ENCODE results near the gene POTEH.
"Not testable (repeated sequence)": the region's sequence is repeated elsewhere in the genome, so short reads cannot be mapped to it uniquely, and the experiment has no call there.

The POTEH gene

DNA sequence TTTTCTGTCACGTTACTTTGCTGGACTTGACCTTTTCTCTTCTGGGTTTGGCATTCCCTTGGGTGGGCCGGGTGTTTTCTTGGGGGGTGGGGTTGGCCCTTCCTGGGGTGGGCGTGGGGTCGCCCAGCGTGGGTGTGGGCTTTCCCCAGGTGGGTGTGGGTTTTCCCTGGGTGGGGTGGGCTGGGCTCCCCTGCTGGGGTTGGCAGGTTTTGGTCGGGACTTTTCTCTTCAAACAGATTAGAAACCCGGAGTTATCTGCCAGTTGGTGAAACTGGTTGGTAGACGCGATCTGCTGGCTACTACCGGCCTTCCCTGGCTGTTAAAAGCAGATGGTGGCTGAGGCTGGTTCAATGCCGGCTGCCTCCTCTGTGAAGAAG lies at the start of gene POTEH:
Gene POTEH (plus strand): TSS at position 278 of the 377 bp plus-strand sequence. CDS start 52 bp downstream, at position 330.
- not testable (repeated sequence) for DNase-seq

DNA sequence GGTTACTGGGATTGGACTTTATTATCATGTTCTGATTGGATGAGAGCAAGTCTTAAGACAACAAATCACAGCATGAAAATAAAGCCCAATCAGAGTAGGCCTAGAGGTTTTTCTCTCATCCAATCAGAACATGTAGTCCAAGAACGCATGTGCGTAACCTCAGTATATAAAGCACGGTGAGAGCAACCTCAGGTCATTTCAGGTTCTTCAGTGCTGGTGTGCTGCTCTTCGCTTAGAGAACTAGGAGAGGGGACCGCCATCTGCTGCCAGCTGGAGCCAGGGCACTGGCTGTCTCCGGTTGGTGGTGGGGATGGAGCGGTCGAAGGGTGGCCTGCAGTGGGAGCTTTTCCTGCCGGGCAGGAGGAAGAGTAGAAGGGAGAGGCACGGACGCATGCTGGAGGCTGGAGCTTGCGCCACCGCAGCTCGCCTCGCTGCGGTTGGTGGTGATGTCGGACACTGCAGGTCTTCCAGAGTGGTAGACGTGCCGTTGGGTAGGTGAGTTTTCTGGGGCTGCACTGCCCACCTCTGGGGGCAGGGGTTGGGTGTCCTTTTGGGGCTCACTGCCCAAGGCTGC lies 47.5 kb upstream of the POTEH start:
- not testable (repeated sequence) for DNase-seq

DNA sequence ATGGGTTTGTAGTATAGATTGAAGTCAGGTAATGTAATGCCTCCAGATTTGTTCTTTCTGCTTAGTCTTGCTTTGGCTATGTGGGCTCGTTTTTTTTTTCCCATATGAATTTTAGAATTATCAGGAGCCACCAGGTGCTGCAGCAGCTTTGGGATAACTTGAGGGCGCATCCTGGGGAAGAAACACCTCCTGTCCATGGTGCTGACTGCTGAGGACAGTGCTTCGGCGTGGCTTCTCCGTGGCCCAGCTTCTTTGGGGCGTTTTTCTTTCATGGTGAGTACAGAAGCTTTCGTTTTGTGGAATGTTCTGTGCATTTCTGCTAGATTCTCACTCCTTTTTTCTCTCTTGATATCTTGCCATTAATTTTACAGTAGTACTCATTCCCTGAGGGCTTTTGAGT lies 37.9 kb upstream of the POTEH start:
- DNase-seq: not testable (repeated sequence)

DNA sequence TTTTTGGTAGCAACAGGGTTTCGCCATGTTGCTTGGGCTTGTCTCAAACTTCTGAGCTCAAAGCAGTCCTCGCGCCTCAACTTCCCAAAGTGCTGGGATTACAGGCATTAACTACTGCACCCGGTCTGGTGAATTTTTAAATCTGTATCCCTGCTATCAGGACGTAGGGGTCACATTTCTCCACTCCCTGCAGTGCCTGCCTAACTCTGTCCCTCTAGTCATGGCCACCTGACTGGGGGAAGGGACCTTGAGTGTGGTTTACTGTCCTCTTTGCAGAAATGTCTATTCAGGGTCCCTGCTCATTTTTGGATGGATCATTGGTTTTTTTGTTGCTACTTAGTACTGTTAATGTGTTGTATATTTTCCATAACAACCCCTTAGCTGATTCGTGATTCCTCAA lies 37.1 kb upstream of the POTEH start:
- DNase-seq: not testable (repeated sequence)

- DNase-seq: peak; percentile 0
Measured at GRCh38 chr22:15653241-15653640, 36.6 kb upstream of the POTEH start.

DNA sequence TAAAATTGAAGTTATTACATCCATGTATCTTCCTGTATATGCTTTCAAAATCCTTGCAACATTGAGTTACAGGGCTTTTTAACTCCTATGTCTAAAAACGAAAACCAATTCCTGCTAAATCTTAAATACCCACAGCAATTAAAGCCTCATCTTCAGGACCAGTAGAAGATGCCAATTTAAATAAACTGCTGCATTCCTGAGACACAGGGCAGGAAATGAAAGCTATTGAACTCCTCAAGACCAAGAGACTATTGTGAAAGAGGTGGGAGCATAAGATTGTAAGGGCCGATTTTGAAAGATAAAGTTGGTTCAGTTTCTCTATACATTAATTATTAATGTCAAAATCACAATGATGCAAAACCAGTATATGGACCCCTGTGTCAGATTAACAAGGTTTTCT lies 28.7 kb upstream of the POTEH start:
- DNase-seq: not testable (repeated sequence)

DNA sequence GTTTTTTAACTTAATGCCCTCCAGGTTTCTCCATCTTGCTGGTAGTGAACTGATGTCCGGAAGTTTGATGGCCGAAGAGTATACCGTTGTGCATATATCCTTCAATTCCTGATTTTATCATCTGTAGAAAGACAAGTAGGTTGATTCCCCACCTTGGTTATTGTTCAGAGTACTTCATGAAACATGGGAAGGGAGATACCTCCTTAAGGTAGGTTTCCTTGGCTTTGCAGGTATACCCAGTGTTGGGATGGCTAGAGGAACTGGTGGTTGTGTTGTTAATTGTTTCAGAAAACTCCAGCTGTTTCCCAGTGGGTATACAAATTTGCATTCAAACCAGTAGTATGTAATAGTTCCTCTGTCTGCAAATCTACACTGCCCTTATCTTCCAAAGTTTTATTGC lies 25.1 kb upstream of the POTEH start:
- DNase-seq: not testable (repeated sequence)

DNA sequence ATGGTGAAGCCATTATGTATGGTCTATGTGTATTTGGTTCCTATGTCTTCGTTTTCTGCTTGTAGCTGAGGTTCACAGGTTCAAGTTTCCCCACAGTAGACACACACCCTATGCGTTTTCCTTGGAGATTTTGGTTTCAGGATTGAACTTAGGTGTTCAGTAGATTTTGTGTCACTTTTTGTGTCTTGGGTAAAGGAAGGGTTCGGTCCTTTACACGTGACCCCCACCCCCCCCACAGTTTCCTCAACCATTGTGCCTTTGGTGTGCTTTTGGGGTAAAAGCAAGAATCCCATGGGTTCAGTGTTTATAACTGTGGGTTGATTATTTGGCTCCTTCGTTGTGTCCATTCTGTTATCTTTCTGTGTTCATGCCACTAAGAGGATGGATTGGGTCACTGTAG lies 24.3 kb upstream of the POTEH start:
- DNase-seq: not testable (repeated sequence)

- not testable (repeated sequence) for DNase-seq
Measured at GRCh38 chr22:15669430-15669829, 20.4 kb upstream of the POTEH start.

- DNase-seq: not testable (repeated sequence)
Measured at GRCh38 chr22:15679702-15680101, 10.1 kb upstream of the POTEH start.

- DNase-seq: not testable (repeated sequence)
Measured at GRCh38 chr22:15684115-15684514, 5.7 kb upstream of the POTEH start.

GRCh38 chr22:15684695-15685094 lies 5.1 kb upstream of the POTEH start:
- DNase-seq: not testable (repeated sequence)

GRCh38 chr22:15685641-15686040 lies 4.2 kb upstream of the POTEH start:
- DNase-seq: not testable (repeated sequence)

- not testable (repeated sequence) for DNase-seq
Measured at GRCh38 chr22:15687086-15687485, 2.7 kb upstream of the POTEH start.

DNA sequence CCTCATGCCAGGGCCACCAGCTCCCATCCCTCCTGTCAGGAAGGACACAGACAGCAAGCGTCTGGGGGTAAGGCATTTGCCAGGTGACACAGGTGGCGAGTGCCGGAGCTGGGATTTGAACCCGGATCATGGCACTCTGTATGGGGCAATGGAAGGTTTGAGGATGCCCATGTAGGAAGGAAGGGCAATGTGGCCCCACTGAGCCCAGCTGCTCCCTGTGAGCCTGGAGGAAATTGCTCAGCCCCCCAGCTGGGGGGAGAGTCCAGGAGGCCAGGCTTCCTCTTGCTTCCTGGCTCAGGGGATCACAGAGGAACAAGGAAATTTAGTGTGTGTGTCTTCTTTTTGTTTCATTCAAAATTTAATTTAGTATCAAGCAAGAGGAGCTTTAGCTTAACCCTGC lies 2.1 kb upstream of the POTEH start:
- DNase-seq: not testable (repeated sequence)

DNA sequence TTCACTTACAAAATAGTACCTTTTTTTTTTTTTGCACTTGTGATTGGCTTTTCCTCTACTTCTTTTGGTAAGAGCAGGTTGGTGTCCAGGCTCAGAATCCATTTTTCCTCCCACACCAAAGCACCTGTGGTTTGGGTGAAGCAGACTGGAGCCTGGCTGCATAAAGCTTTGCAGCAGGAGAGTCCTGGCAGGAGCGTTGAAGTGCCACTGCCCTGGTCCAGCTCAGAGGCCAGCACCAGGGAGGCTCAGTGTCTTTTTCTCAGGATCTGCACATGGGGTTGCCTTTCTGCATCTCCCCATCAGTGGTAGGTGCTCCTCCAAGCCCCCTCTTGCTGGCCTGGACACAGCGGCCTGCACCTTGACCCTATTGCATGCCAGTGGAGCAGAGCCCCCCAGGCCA lies 1.7 kb upstream of the POTEH start:
- DNase-seq: not testable (repeated sequence)

DNA sequence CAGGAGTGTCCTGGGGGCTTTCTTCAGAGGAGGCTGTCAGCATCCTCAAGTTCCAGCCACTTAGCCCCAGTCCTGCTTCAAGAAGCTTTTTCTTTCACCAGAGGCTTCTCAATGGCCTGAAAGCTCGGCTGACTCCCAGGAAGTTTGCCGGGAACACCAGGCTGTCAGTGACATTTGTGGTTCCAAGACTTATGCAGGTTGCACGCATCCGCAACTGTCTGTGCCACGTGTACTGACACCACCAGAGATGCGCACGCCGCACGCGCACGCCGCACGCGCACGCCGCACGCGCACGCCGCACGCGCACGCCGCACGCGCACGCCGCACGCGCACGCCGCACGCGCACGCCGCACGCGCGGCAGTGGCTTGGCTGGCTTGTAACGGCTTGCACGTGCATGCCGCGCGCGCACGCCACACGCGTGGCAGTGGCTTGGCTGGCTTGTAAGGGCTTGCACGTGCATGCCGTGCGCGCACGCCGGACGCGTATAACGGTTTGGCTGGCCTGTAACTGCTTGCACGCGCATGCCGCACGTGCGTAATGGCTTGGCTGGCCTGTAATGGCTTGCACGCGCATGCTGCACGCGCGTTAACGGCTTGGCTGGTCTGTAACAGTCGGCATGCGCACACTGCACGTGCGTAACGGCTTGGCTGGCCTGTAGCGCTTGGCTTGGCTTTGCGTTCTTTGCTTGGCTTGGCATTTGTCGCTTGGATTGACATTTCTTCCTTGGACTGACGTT lies 646 bp upstream of the POTEH start:
- DNase-seq: not testable (repeated sequence)

DNA sequence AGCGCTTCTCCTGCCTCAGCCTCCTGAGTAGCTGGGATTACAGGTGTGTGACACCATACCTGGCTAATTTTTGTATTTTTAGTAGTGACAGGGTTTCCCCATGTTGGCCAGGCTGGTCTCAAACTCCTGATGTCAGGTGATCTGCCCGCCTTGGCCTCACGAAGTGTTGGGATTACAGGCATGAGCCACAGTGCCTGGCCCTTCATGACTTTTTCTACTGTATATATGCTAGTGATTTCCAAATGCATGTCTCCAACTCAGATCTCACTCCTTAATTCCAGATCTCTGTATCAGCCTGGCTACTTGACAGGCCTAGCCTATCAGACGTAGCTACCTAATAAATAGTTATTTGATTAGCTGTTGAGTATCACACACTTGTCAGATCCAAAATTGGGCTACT lies 23.8 kb downstream of the POTEH start:
- DNase-seq: not testable (repeated sequence)

GRCh38 chr22:15714125-15714524 lies 24.3 kb downstream of the POTEH start:
- DNase-seq: not testable (repeated sequence)

DNA sequence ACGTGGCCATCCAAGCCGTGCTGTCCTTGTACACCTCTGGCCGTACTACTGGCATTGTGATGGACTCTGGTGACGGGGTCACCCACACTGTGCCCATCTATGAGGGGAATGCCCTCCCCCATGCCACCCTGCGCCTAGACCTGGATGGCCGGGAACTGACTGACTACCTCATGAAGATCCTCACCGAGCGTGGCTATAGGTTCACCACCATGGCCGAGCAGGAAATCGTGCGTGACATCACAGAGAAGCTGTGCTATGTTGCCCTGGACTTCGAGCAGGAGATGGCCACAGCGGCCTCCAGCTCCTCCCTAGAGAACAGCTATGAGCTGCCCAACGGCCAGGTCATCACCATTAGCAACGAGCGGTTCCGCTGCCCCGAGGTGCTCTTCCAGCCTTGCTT lies 32.1 kb downstream of the POTEH start:
- not testable (repeated sequence) for DNase-seq

DNA sequence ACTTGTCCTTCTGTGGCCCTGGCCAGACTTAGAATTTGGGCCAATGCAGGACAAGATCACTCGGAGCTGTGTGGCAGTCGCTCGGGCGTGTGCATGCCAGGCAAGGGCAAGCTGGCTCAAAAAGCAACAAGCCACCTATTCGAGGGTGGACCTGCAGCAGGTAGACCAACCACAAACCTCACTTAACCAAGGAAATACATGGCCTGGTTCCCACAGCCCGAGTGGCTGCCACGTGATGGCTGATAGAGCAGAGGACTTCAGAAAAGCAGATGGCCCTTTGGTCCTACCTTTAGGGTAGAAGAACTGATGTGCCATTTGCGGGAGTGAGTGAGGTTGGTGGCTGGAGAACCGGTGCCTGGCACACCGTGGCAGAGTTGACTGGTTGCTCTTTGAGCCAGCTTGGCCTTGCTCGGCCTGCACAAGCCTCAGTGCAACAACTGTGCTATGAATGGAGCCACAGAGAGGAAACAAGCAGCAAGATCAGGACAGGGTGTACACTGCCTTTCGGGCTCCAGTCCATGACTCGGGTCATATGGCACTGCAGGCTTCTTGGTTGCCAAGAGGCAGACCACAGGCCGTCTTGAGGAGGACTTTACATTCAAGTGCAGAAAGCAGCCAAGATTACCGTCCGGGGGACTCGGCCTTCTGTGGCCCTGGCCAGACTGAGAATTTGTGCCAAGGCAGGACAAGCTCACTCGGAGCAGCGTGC lies 39.5 kb downstream of the POTEH start:
- DNase-seq: not testable (repeated sequence)

DNA sequence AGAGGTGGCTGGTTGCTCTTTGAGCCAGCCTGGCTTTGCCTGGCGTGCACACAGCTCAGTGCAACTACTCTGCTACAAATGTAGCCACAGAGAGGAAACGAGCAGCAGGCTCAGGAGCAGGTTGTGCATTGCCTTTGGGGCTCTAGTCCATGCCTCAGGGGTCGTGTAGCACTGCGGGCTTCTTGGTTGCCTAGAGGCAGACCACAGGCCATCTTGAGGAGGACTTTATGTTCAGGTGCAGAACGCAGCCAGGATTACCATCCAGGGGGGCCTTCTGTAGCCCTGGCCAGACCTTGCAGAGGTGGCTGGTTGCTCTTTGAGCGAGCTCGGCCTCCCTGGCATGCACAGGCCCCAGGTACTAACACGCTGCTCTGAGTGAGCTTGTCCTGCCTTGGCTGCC lies 41.2 kb downstream of the POTEH start:
- not testable (repeated sequence) for DNase-seq

DNA sequence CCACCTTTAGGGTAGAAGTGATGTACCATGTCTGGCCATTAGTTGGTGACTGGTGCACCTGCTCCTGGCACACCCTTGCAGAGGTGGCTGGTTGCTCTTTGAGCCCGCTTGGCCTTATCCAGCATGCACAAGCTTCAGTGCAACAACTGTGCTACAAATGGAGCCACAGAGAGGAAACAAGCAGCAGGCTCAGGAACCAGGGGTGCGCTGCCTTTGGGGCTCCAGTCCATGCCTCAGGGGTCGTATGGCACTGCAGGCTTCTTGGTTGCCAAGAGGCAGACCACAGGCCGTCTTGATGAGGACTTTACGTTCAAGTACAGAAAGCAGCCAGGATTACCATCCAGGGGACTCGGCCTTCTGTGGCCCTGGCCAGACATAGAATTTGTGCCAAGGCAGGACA lies 44.6 kb downstream of the POTEH start:
- not testable (repeated sequence) for DNase-seq
